GM19035 (cell line): ENCODE measurements around the gene ERGIC1.
"Not testable (repeated sequence)": the region's sequence is repeated elsewhere in the genome, so short reads cannot be mapped to it uniquely, and the experiment has no call there.

Experiments
- ATAC-seq: cut with Tn5 transposase; IDR thresholded peaks from one replicate; pipeline ENCODE4 v1.9.1; 2021; ENCODE audit not compliant: unreplicated experiment

ERGIC1 gene

DNA sequence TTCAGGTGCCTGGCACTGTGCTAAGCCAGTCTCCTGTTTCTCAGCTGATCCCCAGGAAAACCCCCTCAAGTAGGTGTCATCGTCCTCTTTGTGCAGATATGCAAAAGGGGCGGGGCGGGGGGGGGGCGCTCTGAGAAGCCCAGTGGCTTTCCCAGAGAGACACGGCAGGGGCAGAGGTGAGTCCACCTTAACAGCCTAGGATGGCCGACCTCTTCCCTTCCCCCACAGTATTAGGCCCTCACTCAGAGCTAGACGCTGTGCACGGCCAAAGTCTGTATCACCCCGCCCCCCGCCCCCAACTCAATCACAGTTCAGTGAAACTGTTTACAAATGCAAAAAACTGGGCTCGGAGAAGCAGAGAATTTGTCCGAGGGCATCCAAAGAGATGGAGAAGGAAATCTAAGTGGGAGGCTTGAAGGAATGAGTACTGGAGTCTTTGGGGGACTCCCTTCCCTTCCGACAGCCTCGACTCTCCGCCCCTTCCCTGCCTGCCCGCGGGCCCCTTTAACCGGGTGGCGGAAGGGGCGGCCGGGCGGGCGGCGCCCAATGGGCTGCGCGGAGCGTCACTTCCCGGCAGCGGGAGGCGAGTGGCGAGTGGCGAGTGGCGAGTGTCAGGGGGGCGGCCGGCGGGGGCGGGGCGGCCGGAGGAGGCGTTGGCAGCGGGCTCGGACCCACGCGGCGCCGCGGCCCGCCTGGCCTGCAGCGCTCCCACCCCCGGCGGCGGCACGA lies at the start of gene ERGIC1:
Gene ERGIC1 (plus strand): TSS at position 566 of the 729 bp plus-strand sequence. CDS start 163 bp downstream, at position 729.
- peak; percentile 75 for ATAC-seq

DNA sequence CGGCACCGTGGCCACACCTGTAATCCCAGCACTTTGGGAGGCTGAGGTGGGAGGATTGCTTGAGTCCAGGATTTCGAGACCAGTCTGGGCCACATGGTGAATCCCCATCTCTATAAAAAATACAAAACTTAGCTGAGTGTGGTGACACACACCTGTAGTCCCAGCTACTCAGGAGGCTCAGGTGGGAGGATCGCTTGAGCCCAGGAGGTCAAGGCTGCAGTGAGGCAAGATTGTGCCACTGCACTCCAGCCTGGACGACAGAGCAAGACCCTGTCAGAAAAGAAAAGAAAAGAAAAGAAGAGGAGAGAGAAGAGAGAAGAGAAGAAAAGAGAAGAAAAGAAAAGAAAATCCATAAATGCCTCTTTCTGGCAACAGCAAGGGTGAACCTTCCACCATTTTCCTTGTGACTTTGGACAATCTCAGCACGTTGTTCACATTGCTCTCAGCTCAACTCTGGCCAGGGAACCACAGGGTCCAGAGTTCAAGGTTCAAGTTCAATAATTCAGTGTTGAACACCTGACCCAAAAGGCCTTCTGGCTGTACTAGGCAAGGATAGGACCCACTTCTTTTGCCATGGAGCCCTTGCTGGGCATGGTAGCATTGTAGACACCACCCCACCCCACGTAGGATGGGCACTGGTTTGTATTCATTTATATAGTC lies 48.5 kb upstream of the ERGIC1 start:
- ATAC-seq = no peak

GRCh38 chr5:172786736-172787462 lies 47.2 kb upstream of the ERGIC1 start:
- ATAC-seq = no peak

DNA sequence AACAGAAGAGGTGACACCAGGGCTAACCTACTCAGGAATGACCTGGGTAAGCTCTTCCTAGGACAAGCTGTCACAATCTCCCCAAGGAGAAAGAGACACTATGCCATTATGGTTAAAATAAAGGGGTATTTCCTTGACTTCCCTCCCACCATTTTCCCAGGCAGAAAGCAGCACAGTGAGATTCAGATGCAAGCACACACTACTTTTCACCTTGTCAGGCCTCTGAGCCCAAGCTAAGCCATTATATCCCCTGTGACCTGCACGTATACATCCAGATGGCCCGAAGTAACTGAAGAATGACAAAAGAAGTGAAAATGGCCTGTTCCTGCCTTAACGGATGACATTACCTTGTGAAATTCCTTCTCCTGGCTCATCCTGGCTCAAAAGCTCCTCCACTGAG lies 46.5 kb upstream of the ERGIC1 start:
- ATAC-seq = not testable (repeated sequence)

- no peak for ATAC-seq
Observed at GRCh38 chr5:172788771-172789686, 45.0 kb upstream of the ERGIC1 start.

DNA sequence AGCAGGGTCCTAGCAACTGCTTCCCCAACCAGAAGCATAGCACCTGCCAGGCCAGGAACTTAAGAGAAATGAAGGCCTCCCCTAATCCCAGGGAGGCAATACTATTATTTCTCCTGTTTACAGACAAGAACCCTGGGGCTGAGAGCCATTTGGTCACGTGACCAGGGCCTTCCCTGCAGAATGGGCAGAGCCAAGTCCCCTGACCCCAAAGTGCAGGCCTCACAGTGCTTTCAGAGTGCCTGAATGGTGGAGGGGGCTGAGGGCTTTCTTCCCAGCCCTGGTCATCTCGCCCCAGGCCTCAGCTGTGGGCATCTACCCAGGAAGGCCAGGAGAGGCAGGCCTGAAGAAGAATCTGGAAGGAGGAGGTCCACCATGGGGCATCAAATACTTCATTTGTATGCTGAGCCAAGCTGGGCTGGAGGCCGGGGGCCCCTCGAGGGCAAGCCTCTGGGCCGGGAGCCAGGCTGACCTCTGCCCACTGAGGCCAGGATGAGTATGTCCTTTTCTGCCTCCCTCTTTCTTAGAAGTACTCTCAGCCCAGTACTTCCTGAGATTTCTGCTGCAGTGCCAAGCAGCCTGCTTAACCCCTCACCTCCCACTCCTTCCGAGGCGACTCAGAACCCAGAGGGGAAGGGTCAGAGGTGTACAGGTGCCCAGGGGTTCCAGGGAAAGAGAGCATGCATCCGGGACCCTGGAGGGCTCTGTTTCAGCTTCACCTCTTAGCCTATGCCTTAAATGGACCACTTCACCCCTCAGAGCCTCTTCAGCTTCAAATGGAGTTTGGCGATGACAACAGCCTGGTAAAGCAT lies 44.2 kb upstream of the ERGIC1 start:
- no peak for ATAC-seq

GRCh38 chr5:172790496-172790889 lies 43.6 kb upstream of the ERGIC1 start:
- ATAC-seq = no peak

DNA sequence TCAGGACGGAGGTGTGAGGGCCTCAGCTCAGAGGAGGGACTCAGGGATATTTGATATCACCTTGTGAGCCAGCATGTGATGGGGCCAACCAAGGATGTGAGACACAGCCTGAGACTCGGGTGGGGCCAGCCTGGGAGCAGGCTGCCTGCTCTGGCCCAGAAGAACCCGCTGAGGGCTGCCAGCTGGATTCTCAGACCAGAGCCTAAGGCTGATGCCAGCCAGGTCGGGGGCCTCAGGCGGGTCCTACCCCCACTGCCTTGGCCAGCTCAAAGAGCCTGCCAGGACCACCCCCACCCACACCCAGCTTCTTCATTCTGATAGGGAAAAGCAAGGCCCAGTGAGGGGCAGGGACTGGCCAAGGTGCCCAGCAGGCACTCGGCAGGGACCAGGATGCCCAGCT lies 42.8 kb upstream of the ERGIC1 start:
- no peak for ATAC-seq

DNA sequence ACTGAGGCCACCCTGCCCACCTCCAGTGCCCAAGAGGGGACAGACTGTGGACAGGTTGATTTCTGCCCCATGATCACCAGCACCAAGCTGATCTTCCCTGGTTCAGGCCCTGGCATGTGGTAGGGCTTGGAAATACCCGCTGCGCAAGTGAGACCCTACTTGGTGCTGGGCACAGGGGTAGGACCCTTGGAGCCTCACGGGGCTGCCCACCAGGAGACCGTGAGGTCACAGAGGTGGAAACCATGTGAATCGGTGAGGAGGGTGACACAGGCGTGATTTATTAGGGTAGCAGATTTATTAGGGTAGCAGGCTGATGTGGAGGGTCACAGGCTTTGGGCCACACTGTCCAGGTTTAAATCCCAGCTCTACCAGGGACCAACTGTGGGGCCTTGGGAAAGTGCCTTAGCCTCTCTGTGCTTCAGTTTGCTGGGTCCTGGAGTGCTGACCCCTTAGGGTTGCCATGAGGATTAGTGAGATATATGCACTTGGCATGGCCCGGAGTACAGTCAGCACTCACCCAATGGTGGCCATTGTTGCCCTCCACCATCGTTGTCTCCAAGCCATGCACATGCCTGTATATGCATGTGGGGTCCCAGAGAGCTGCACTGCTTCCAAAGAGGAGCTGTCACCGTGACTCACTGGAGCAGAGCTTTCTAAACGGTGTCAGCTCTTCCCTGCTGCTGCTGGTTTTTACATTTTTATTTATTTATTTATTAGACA lies 42.2 kb upstream of the ERGIC1 start:
- ATAC-seq = no peak

- ATAC-seq = no peak
Observed at GRCh38 chr5:172792701-172793570, 41.1 kb upstream of the ERGIC1 start.

- no peak for ATAC-seq
Observed at GRCh38 chr5:172793577-172794488, 40.2 kb upstream of the ERGIC1 start.

- ATAC-seq = no peak
Observed at GRCh38 chr5:172795318-172795977, 38.6 kb upstream of the ERGIC1 start.

GRCh38 chr5:172796306-172796705 lies 37.7 kb upstream of the ERGIC1 start:
- ATAC-seq = no peak

DNA sequence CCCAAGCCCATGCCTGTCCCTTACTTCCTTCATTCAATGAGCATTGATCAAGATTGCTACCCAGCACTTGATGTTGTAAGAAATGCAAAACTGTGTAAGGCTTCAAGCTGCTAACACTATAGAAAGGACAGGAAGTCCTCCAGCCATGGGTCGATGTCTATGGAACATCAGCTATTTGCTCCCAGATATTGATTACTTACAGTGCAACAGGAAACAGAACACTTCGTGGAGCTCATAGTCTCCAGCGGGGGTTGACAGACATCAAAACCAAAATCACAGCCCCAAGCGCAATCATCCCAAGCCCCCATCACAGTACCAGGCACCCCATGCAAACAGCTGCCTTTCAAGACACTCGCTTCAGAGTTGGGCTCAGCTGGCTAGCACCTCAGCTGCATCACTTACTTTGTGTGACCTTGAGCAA lies 36.3 kb upstream of the ERGIC1 start:
- no peak for ATAC-seq

GRCh38 chr5:172798422-172799215 lies 35.4 kb upstream of the ERGIC1 start:
- ATAC-seq = no peak

- ATAC-seq = no peak
Observed at GRCh38 chr5:172799416-172799815, 34.6 kb upstream of the ERGIC1 start.
